Peyer's patch (tissue), 4 donors: ENCODE results near the gene TEAD1. TPM values are rescaled to one million over a fixed set of nuclear protein-coding genes. Genes with fewer than 3 reads are reported as not detected.

Experiments used
- DNase-seq, 3 donors: peaks; one replicate each; pipeline ENCODE4 v3.0.0-alpha.2; 2017 to 2019
- H3K27ac ChIP-seq, 4 donors: fragments of 200-600 bp; sonication (generic); one replicate each; pipeline ENCODE4 v1.5.1; 2016 to 2019
- H3K27me3 ChIP-seq, 2 donors: fragments of 200-600 bp; sonication (generic); one replicate each; pipeline ENCODE4 v1.5.1; 2019
- H3K36me3 ChIP-seq, 3 donors: fragments of 200-600 bp; sonication (generic); one replicate each; pipeline ENCODE4 v1.5.1; 2016 to 2019
- H3K4me1 ChIP-seq, 4 donors: fragments of 200-600 bp; sonication (generic); one replicate each; pipeline ENCODE4 v1.5.1; 2016 to 2019
- H3K4me3 ChIP-seq, 4 donors: fragments of 200-600 bp; sonication (generic); 1 replicate in 3 of 4; 2 replicates in 1 of 4; pipeline ENCODE4 v1.5.1; 2016 to 2019; ENCODE audit warnings: mild to moderate bottlenecking in 1 of 4
- H3K9me3 ChIP-seq, 4 donors: fragments of 200-600 bp; sonication (generic); one replicate each; pipeline ENCODE4 v1.5.1; 2016 to 2019; ENCODE audit warnings: mild to moderate bottlenecking in 1 of 4
- CTCF ChIP-seq, 6 experiments: fragments of 450-650 bp in 4 of 6; fragments of 200-600 bp in 2 of 6; sonication (generic) in 1 of 6; IDR thresholded peaks; one replicate each; pipeline ENCODE4 v1.5.1; 2017 to 2019; ENCODE audit warnings: antibody characterized with exemption in 6 of 6, mild to moderate bottlenecking in 3 of 6, moderate library complexity in 1 of 6
- POLR2A ChIP-seq, 2 donors: fragments of 450-650 bp; IDR thresholded peaks; one replicate each; pipeline ENCODE4 v1.5.1; 2017; ENCODE audit warnings: antibody characterized with exemption in 2 of 2, mild to moderate bottlenecking in 2 of 2, moderate library complexity in 2 of 2
- total RNA-seq, 4 donors: library from RNA; depleted of rRNA; stranded (reverse); fragments of >200 nt; gene quantifications; one replicate each; pipeline ENCODE4 v1.1.0, GENCODE V29; 2016

TEAD1 gene
- total RNA-seq, 4 donors from 2014 or later: 34.5 to 125 (median 65.1) TPM

- Histone ChIP-seq H3K36me3 (no peaks in the 10 kb centered on the region), H3K4me1 (no peaks in the 10 kb centered on the region), H3K4me3 (no peak overlapping the region), H3K27ac (no peak overlapping the region), H3K27me3 (no peaks in the 10 kb centered on the region), H3K9me3 (no peaks in the 10 kb centered on the region)
- peak; percentile 31 to 86 (median 74) for DNase-seq
- TF ChIP-seq CTCF (IDR thresholded peaks at IDR 0.05) (peak in 5 of 6 experiments; percentile 10 to 84 (median 83)), POLR2A (IDR thresholded peaks at IDR 0.05) (no peak)
These were observed 289.7 kb downstream of the TEAD1 start for GRCh38 chr11:12963792-12964536.

DNA sequence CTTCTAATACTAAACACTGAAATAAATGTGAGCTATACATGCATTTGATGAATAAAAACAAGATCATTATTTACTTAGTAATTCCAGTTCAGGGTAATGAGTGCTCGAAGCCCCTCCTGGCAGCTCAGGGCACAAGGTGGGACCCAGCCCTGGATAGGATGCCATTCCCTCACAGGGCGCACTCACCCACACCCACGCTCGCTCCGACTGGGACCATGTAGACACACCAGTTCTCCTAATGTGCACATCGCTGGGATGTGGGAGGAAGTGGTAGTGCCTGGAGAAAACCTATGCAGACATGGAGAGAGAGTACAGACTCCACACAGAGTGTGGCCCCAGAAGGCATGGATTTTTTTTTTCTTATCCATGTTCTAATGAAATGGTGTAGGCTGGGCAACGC is 290.4 kb downstream of the TEAD1 start:
- Histone ChIP-seq H3K4me1 (no peaks in the 10 kb centered on the region), H3K36me3 (no peaks in the 10 kb centered on the region), H3K9me3 (no peaks in the 10 kb centered on the region), H3K27me3 (no peaks in the 10 kb centered on the region), H3K4me3 (no peak overlapping the region), H3K27ac (no peak overlapping the region)
- TF ChIP-seq CTCF (IDR thresholded peaks at IDR 0.05): no peak
- TF ChIP-seq POLR2A (IDR thresholded peaks at IDR 0.05): no peak
- DNase-seq: no peak

DNA sequence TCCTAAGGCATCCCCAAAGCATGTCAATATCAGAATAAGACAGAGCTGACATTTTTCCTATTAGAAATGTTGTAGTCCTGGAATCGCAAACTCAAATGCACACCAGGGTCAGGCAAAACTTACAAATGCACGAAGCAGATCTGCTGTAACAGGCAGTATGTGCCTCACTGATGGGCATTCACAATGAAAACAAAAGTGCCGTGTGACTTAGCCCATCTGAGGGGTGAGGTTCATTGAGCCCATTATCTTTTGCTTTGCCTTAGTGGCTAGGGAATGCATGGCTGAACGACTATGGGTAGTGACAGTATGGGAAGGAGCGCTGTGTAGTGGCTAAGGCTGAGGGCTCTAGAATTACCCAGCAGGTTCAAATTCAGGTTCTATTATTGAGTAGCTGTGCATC is 291.8 kb downstream of the TEAD1 start:
- no peaks in the 10 kb centered on the region for H3K9me3 ChIP-seq
- H3K4me3 ChIP-seq: no peak overlapping the region
- no peaks in the 10 kb centered on the region for H3K36me3 ChIP-seq
- no peak for DNase-seq
- TF ChIP-seq POLR2A (IDR thresholded peaks at IDR 0.05) (no peak), CTCF (IDR thresholded peaks at IDR 0.05) (no peak)
- no peaks in the 10 kb centered on the region for H3K27me3 ChIP-seq
- no peaks in the 10 kb centered on the region for H3K4me1 ChIP-seq
- no peak overlapping the region for H3K27ac ChIP-seq

- no peak overlapping the region for H3K27ac ChIP-seq
- no peaks in the 10 kb centered on the region for H3K9me3 ChIP-seq
- H3K4me1 ChIP-seq: no peaks in the 10 kb centered on the region
- TF ChIP-seq CTCF (IDR thresholded peaks at IDR 0.05) (no peak), POLR2A (IDR thresholded peaks at IDR 0.05) (no peak)
- H3K36me3 ChIP-seq: no peaks in the 10 kb centered on the region
- H3K4me3 ChIP-seq: no peak overlapping the region
- no peaks in the 10 kb centered on the region for H3K27me3 ChIP-seq
- DNase-seq: no peak
These were observed 293.9 kb downstream of the TEAD1 start for GRCh38 chr11:12968101-12968500.

- Histone ChIP-seq H3K27me3 (no peaks in the 10 kb centered on the region), H3K4me1 (no peaks in the 10 kb centered on the region), H3K9me3 (no peaks in the 10 kb centered on the region), H3K36me3 (no peaks in the 10 kb centered on the region), H3K4me3 (no peak overlapping the region), H3K27ac (no peak overlapping the region)
- DNase-seq: no peak
- TF ChIP-seq POLR2A (IDR thresholded peaks at IDR 0.05) (no peak), CTCF (IDR thresholded peaks at IDR 0.05) (no peak)
These were observed 294.6 kb downstream of the TEAD1 start for GRCh38 chr11:12968826-12969225.
